Pulmonary artery endothelial cell (primary cell): ENCODE results near the gene MRPS18B. TPM values are rescaled to one million over a fixed set of nuclear protein-coding genes. Genes with fewer than 3 reads are reported as not detected.
A peak's percentile ranks its signal among the peaks of the same experiment; 100 is the strongest.

Source experiments
- DNase-seq: peaks from one replicate; pipeline ENCODE4 v3.0.0-alpha.2; 2011; ENCODE audit warnings: low read depth, low spot score
- total RNA-seq: library from RNA; depleted of rRNA; stranded (reverse); fragments of >200 nt; gene quantifications from 2 replicates; pipeline ENCODE4 v1.2.3, GENCODE V29; 2014

MRPS18B gene
- total RNA-seq = 48.8 and 57.7 TPM in 2 replicates

GRCh38 chr6:30617565-30618269 lies at the start of gene MRPS18B:
TSS of gene MRPS18B (plus strand) at chr6:30617840. CDS start at chr6:30617866, 26 bp downstream.
- peak; percentile 93 for DNase-seq

- DNase-seq = no peak
Measured at GRCh38 chr6:30568245-30568644, 49.4 kb upstream of the MRPS18B start.

GRCh38 chr6:30570263-30570662 lies 47.4 kb upstream of the MRPS18B start:
- DNase-seq = no peak

- DNase-seq = no peak
Measured at GRCh38 chr6:30570740-30571074, 46.9 kb upstream of the MRPS18B start.

- peak; percentile 89 for DNase-seq
Measured at GRCh38 chr6:30571075-30571761, 46.4 kb upstream of the MRPS18B start, which contains the start of gene ABCF1. TSS of gene ABCF1 (plus strand) at chr6:30571442. CDS start at chr6:30571488, 46 bp downstream.

GRCh38 chr6:30571762-30572082 lies 45.9 kb upstream of the MRPS18B start:
- no peak for DNase-seq

GRCh38 chr6:30572148-30572547 lies 45.5 kb upstream of the MRPS18B start:
- no peak for DNase-seq

- no peak for DNase-seq
Measured at GRCh38 chr6:30573113-30573512, 44.5 kb upstream of the MRPS18B start.

GRCh38 chr6:30578051-30578450 lies 39.6 kb upstream of the MRPS18B start:
- DNase-seq = no peak

- no peak for DNase-seq
Measured at GRCh38 chr6:30583921-30584320, 33.7 kb upstream of the MRPS18B start.

- no peak for DNase-seq
Measured at GRCh38 chr6:30589754-30590358, 27.8 kb upstream of the MRPS18B start.

GRCh38 chr6:30590509-30590908 lies 27.1 kb upstream of the MRPS18B start:
- no peak for DNase-seq

GRCh38 chr6:30591008-30591407 lies 26.6 kb upstream of the MRPS18B start:
- no peak for DNase-seq

- DNase-seq = no peak
Measured at GRCh38 chr6:30592287-30592686, 25.4 kb upstream of the MRPS18B start.

GRCh38 chr6:30597315-30598144 lies 20.1 kb upstream of the MRPS18B start:
- DNase-seq = peak; percentile 46

- DNase-seq = no peak
Measured at GRCh38 chr6:30598912-30599624, 18.6 kb upstream of the MRPS18B start.

- no peak for DNase-seq
Measured at GRCh38 chr6:30599625-30600324, 17.9 kb upstream of the MRPS18B start.

- DNase-seq = no peak
Measured at GRCh38 chr6:30600451-30600961, 17.1 kb upstream of the MRPS18B start.

- no peak for DNase-seq
Measured at GRCh38 chr6:30601436-30601814, 16.2 kb upstream of the MRPS18B start.
